GM21723 (cell line): ENCODE results near the gene PCNX3.
"Not testable (repeated sequence)": the region's sequence is repeated elsewhere in the genome, so short reads cannot be mapped to it uniquely, and the experiment has no call there.

Experiments used
- ATAC-seq: cut with Tn5 transposase; IDR thresholded peaks from one replicate; pipeline ENCODE4 v1.9.1; 2021; ENCODE audit warnings: mild to moderate bottlenecking, moderate library complexity; ENCODE audit not compliant: unreplicated experiment

The PCNX3 gene

GRCh38 chr11:65637794-65638419 lies 22.3 kb downstream of the PCNX3 start, which contains the start of gene SIPA1:
TSS of gene SIPA1 (plus strand) at chr11:65638101. CDS start at chr11:65640922, 2,821 bp downstream.
- ATAC-seq, result peak; percentile 43

- ATAC-seq, result not testable (repeated sequence)
These were observed 23.6 kb downstream of the PCNX3 start for GRCh38 chr11:65639228-65639597.

DNA sequence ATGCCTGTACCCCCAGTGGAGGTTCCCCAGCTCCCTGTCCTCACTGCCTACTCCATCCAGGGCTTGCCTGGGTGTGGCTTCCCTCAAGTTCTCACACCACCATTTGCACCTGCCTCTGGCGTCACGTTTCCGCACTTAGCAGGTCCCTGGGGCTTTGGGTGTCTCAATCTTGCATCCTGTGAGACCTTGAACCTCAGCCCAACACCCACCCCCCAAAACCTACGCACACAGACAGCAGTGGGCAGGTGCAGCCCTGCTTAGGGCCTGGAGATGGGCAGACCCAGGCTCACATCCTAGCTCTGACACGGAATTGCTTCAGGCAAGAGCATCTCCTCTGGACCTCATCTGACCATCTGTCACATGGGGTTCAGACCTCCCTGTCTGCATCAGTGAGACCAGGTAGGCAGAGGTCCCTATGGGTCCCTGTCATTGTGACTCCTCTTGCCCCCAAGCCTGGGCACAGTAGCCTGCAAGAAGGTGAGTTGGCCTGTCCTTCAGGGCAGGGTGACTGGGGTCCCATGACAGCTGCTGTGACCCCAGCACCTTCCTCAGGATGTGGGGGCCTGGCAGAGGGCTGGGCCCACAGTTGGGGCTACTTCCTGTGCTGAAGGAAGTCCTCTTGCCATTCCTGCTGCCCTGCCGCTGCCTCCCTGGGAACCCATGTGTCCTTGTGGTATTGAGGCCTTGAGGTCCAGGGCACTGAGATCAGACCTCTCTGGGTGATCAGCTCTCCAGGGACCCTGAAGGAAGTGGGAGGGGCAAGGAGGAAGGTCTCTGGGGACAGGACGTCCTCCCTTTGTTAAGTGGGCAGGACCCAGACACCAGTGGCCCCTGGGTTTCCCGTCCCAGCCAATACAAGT lies 24.3 kb downstream of the PCNX3 start:
- peak; percentile 44 for ATAC-seq

DNA sequence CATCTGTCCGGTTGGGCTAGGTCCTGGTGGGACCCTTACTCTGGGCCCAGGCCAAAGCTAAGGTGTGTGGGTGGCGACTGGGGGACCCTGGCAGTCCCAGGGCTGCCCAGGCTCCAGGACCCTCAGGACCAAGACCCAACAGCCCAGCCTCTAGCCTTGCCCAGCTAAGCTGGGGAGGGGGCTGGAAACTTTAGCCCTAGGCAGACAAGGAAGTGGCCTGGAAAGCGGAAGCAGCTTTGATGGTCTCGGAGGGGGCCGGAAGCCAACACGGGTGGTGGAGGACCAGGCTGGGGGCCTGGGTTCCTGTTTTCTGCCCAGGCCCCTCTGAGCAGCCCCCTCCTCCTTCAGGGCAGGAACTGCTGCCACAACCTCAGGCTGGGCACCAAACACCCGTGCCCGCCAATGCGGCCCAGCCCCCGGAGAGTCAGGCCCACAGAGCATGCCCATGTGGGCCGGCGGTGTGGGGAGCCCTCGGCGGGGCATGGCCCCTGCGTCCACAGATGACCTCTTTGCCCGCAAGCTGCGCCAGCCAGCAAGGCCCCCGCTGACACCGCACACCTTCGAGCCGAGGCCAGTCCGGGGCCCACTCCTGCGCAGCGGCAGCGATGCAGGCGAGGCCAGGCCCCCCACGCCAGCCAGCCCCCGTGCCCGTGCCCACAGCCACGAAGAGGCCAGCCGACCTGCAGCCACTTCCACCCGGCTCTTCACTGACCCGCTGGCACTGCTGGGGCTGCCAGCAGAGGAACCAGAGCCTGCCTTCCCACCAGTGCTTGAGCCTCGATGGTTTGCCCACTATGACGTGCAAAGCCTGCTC lies 25.1 kb downstream of the PCNX3 start:
- ATAC-seq, result no peak

DNA sequence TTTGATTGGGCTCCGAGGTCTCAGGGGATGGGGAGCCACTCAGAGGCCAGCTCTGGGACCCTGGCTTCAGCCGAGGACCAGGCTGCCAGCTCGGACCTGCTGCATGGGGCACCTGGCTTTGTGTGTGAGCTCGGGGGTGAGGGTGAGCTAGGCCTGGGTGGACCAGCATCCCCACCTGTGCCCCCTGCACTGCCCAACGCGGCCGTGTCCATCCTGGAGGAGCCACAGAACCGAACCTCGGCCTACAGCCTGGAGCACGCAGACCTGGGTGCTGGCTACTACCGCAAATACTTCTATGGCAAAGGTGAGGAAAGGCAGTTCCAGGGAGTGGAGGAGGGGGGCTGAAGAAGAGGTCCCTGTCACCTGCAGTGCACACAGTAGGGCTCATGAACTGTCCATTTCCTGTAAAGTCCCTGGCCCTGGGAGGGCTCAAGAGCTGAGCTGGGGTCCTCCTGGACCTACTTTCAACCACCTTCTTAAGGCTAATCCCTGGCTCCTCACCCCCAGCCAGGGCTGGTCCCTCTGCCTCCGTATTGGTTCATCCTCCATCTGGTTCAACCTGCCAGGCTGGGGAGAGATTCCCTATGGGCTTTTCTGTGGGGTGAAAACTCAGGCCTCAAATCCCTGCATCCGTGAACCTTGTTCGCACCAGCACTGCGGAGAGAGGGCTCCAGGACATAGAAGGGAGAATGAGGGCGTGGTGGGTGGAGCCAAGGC lies 25.9 kb downstream of the PCNX3 start:
- no peak for ATAC-seq

GRCh38 chr11:65642014-65642671 lies 26.6 kb downstream of the PCNX3 start:
- ATAC-seq, result no peak

DNA sequence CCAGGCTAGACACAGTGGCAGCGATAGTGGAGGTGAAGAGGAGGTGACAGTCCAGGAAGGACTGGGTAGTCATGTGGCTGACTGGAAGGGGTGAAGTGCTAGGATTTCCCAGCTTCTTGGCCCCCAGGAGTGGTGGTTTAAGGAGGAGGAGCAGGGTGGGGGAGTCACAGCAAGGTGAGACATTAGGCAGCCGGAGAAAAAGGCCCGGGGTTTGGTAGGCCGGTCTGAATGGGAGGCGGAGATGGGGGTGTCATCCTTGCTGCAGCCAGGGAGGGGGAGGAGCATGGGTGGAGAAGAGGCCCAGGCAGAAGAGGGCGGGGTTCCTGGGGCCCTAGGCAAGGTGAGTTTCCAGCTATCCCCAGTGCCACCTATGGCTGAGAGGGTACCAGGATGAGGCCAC lies 28.4 kb downstream of the PCNX3 start:
- no peak for ATAC-seq

DNA sequence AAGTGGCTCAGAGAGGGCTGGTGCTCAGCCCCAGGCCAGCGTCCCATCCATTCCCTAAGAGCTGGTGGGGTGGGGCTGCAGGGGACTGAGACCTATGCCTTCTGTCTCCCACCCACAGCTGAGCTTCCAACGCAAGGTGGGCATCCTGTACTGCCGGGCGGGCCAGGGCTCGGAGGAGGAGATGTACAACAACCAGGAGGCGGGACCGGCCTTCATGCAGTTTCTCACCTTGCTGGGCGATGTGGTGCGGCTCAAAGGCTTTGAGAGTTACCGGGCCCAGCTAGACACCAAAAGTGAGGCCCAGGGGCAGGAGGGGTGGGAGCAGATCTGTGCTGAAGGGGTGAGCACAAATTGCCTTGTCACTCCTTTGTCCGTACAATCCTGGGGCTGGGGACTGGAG lies 29.3 kb downstream of the PCNX3 start:
- no peak for ATAC-seq

- ATAC-seq, result no peak
These were observed 30.1 kb downstream of the PCNX3 start for GRCh38 chr11:65645710-65646109.

DNA sequence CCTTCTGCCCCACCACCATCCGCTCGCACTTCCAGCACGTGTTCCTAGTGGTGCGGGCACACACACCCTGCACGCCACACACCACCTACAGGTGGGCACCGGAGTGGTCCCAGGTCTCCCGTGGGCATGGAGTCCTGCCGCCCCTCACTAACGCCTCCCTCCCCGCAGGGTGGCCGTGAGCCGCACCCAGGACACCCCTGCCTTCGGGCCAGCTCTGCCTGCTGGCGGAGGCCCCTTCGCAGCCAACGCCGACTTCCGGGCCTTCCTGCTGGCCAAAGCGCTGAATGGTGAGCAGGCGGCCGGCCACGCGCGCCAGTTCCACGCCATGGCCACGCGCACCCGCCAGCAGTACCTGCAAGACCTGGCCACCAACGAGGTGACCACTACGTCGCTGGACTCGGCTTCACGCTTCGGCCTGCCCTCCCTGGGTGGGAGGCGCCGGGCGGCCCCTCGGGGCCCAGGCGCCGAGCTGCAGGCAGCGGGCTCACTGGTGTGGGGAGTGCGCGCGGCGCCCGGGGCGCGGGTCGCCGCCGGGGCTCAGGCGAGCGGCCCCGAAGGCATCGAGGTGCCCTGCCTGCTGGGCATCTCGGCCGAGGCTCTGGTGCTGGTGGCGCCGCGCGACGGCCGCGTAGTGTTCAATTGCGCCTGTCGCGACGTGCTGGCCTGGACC lies 30.8 kb downstream of the PCNX3 start:
- no peak for ATAC-seq

- ATAC-seq, result no peak
These were observed 31.6 kb downstream of the PCNX3 start for GRCh38 chr11:65646958-65647701.

DNA sequence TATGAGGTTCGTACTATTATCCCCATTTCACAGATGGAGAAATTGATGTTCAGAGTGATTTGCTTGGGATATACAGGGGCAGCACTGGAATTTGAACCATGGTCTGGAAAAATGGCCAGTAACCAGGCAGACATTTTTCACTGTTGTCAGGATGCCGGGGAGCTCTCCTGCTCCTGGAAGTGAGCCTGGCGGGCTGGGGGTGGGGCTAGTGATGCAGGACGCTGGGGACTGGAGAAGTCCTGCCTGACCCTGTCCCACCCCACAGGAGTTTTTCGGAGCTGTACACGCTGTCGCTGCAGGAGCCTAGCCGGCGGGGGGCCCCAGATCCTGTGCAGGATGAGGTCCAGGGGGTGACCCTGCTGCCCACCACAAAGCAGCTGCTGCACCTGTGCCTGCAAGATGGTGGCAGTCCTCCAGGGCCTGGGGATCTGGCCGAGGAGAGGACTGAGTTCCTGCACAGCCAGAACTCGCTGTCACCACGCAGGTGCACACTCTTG lies 33.5 kb downstream of the PCNX3 start:
- no peak for ATAC-seq

- ATAC-seq, result no peak
These were observed 34.3 kb downstream of the PCNX3 start for GRCh38 chr11:65649656-65650546.

- ATAC-seq, result no peak
These were observed 35.2 kb downstream of the PCNX3 start for GRCh38 chr11:65650547-65651338.

- ATAC-seq, result no peak
These were observed 35.7 kb downstream of the PCNX3 start for GRCh38 chr11:65651339-65651588.

GRCh38 chr11:65651589-65652510 lies 36.3 kb downstream of the PCNX3 start:
- no peak for ATAC-seq
